HG03097 (cell line): ENCODE results near the gene RTKN2.
"Not testable (repeated sequence)": the region's sequence is repeated elsewhere in the genome, so short reads cannot be mapped to it uniquely, and the experiment has no call there.

Experiments
- ATAC-seq: cut with Tn5 transposase; IDR thresholded peaks from one replicate; pipeline ENCODE4 v1.9.1; 2021; ENCODE audit not compliant: unreplicated experiment, low FRiP score

The RTKN2 gene

DNA sequence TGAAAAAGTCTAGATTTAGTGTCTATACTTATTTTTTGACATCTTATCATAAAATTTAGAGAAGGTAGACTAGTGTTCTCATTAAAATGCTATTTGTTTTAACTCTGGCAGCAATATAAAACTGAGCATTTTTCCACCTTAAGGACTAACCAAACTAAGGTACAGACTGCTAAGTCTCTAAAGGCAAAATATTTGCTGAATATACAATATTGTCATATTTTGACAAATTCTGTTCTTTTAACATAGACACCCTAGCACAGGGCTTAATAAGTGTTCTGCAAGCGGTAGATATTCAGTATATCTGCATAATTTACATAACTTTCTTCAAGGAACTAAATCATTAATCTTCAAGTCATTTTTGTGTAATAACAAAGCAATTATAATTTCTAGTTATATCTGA, 8.6 kb downstream of the RTKN2 start:
- no peak for ATAC-seq

- ATAC-seq, result no peak
Measured at GRCh38 chr10:62259456-62259855, 9.2 kb downstream of the RTKN2 start.

DNA sequence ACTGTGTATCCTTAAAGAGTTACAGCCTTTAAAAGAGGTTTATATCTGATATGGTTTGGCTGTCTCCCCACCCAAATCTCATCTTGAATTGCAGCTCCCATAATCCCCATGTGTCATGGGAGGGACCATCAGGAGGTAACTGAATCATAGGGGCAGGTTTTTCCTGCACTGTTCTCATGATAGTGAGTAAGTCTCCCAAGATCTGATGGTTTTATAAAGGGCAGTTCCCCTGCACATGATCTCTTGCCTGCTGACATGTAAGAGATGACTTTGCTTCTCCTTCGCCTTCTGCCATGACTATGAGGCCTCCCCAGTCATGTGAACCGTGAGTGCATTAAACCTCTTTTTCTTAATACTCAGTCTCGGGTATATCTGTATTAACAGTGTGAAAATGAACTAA, 9.7 kb downstream of the RTKN2 start:
- no peak for ATAC-seq

DNA sequence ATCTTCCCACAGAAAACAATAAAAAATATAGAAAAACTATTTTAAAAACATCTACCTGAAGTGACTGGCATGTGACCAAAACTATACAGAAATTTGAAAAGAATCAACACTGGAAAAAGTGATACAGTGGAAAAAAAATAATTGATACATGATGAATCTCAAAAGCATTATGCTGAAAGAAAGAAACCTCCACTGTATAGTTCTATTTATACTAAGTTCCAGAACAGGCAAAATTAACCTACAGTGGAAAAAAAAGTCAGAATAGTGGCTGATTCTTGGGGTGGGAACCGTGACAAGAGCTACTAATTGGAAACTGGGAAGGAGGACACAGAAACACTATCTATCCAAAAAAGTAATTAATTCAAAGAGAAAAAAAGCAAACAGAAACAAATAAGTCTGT, 14.9 kb downstream of the RTKN2 start:
- ATAC-seq, result no peak

- no peak for ATAC-seq
Measured at GRCh38 chr10:62252051-62252450, 16.6 kb downstream of the RTKN2 start.

DNA sequence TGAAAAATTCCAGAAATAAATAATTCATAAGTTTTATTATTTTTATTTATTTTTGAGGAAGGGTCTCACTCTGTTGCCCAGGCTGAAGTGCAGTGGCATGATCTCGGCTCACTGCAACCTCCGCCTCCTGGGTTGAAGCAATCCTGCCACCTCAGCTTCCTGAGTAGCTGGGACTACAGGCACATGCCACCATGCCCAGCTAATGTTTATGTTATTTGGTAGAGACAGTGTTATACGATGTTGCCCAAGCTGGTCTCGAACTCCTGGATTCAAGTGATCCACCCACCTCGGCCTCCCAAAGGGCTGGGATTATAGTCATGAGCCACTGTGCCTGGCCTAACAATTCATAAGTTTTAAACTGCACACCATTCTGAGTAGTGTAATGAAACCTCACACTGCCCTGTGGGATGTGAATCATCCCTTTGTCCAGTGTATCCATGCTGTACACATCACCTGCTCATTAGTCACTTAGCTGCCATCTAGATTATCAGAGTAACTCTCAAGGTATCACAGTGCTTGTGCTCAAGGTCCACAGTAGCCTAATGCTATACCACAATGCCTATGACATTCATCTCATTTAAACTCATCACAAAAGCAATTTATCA, 17.9 kb downstream of the RTKN2 start:
- no peak for ATAC-seq

GRCh38 chr10:62249957-62250356, 18.7 kb downstream of the RTKN2 start:
- no peak for ATAC-seq

DNA sequence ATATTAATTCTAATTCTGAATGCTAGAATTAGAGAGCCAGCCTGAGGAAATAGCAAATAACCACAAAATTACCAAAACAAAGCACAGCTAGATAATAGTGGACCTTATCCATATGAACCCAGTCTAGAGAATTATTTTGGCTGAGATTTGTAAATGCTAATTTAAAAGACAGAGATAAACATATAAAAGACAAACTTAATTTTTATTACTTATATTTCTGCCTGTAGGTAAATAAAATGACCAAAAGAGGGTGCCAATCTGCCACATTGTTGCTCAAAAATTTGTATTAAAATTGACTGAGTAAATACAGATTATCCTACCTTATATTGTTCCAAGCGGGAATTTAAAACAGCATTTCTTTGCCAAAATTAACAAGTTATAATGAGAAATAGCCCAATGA, 20.2 kb downstream of the RTKN2 start:
- ATAC-seq, result no peak

DNA sequence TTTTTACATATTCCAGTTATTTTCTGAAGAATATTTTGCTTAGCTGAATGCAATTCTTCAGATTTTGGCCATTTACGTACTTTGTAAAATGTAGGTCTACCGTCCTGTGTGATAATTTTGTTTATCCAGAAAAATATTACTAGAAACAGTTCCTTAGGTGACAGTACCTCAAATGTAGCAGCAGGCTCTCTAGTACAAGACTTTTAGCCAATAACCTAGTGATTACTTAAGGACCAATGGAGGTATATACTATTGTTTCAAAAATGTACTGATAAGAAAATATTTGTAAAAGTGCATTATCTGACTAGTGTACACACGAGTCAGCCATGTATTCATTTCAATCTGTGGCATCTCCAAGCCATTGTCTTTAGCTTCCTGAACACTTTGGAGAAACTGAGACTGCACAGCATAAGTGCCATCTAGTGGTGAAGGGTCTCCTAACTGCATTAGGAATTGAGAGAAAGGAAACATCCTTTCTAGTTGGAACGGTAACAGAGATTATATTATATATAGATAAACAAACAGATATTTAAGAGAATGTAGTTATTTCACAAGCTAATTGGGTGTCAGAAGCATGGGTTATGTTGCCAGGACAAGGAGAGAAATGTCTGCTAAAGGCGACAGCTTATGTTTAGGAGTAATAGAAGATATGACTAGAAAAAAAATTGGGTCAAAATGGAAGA, 23.7 kb downstream of the RTKN2 start:
- no peak for ATAC-seq

DNA sequence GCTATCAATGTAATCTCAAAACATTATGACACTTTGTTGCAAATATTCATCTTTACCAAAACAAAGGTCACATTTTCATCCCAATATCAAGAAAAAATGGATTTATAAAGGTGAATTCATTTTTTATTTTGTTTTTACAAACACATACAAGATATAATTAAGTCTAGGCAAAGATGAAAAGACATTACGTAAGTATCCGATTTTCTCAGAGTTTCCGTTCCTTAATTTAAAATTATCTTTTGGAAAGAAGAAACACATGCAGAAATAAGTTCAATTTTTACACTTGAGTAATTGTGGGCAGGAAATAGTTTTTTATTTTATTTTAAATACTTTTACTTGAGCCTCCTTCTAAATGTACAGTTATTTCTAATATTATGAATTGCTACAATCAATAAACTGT, 24.6 kb downstream of the RTKN2 start:
- no peak for ATAC-seq

GRCh38 chr10:62243647-62243997, 25.0 kb downstream of the RTKN2 start:
- ATAC-seq, result peak; percentile 60

GRCh38 chr10:62242965-62243646, 25.5 kb downstream of the RTKN2 start:
- peak; percentile 90 for ATAC-seq

DNA sequence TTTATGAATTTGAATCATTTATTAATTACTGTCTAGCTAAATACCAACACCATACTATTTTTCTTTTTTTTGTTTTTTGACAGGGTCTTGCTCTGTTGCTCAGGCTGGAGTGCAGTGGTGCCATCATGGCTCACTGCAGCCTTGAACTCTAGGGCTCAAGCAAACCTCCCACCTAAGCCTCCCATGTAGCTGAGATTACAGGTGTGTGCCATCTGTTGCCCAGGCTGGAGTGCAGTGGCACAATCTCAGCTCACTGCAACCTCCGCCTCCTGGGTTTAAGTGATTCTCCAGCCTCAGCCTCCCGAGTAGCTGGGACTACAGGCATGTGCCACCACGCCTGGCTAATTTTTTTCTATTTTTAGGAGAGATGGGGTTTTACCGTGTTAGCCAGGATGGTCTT, 27.1 kb downstream of the RTKN2 start:
- ATAC-seq, result not testable (repeated sequence)

GRCh38 chr10:62239994-62240393, 28.6 kb downstream of the RTKN2 start:
- ATAC-seq, result no peak

DNA sequence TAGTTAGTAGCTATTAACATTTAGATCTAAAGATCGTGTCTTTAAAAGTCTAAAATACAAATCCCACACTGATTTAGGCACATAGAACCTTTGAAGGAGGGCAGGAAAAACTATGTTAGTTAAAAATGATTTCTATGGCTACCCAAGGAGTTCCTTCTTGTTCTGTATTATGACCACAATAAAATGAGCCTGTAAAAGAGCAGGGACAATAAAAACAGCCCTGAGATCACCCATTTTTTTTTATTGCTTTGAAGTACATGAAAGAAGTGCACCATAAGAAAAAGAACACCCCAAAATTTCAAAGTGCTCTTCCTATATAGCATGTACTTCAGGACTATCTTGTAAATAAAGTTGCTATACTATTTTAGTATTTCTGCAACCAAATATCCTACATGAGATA, 29.8 kb downstream of the RTKN2 start:
- ATAC-seq, result no peak

- ATAC-seq, result no peak
Measured at GRCh38 chr10:62237966-62238365, 30.7 kb downstream of the RTKN2 start.

GRCh38 chr10:62237506-62237905, 31.1 kb downstream of the RTKN2 start:
- no peak for ATAC-seq

- ATAC-seq, result no peak
Measured at GRCh38 chr10:62234077-62234605, 34.5 kb downstream of the RTKN2 start.

DNA sequence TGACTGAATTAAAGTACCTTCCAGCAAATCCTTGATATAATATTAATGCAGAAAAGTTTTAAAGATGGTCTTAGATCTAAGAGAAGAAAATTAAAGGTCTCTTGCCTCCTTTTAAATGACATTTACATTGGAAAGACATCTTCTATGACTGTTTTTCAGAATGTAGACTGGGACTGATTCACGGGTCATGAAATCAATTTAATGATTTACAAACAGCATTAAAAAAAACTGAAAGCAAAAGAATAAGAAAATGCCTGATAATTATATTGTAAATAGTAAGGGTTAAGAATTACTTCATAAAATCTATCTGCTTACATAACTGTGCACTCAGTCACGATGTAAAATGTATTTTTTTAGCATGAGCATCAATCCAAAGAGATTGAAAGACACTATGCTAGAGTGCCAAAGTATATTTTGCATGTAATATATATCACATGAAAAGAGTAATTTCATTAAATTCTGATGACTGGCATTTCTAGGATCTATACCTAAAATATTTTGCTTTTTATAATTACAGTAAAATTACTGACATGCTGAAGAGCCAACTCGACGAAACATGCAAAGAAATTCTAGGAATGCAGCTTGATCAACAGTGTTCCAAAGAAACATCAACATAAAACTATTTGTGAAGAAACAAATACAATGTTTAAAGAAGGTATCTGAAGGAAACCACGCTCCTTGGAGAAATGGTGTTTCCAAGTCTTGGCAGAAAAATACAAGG, 35.1 kb downstream of the RTKN2 start:
- ATAC-seq, result no peak

GRCh38 chr10:62231805-62232204, 36.8 kb downstream of the RTKN2 start:
- no peak for ATAC-seq

DNA sequence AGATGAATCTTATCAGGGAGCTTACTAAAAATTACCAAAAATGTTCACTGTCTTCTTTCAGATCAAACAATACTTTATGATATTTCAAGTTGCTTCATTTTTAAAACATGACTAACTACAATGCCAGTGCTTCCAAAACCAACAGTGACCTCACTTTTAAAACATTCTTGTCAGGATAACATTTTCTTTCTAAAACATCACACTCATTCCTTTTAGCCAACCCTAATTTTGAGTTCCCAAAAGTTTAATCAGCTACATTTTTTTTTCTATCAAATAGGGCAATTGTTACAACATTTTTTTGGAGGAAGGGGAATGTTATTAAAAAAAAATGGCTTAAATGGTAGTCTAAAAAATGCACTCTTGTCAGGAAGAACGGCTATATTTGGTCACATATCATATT, 37.3 kb downstream of the RTKN2 start:
- ATAC-seq, result no peak
